SK-N-SH treated with all-trans-retinoic acid at 6 μM for 48 hours (cell line): ENCODE measurements around the gene DOLK.
A peak's percentile ranks its signal among the peaks of the same experiment; 100 is the strongest.

Experiments used
- ATAC-seq: fragments of 200-7000 bp; cut with Tn5 transposase; 3 replicates; pipeline ENCODE4 v1.9.1; 2020; ENCODE audit warnings: mild to moderate bottlenecking, moderate library complexity
- ARNTL ChIP-seq: fragments of 450-650 bp; formaldehyde crosslinking; IDR thresholded peaks from 2 replicates; pipeline ENCODE4 v1.5.0; 2020; ENCODE audit warnings: low read depth, mild to moderate bottlenecking, moderate library complexity, borderline replicate concordance
- BACH2 ChIP-seq: fragments of 250-450 bp; sonication (Bioruptor Pico); IDR thresholded peaks from 2 replicates; pipeline ENCODE4 v1.9.0; 2021; ENCODE audit warnings: mild to moderate bottlenecking, borderline replicate concordance
- CREB5 ChIP-seq: fragments of 250-450 bp; sonication (Bioruptor Pico); IDR thresholded peaks from 2 replicates; pipeline ENCODE4 v1.5.1; 2020; ENCODE audit warnings: low read depth, mild to moderate bottlenecking, moderate library complexity
- CSDC2 ChIP-seq: fragments of 250-450 bp; sonication (Bioruptor Pico); IDR thresholded peaks from 2 replicates; pipeline ENCODE4 v1.5.0; 2020; ENCODE audit warnings: mild to moderate bottlenecking, moderate library complexity
- ESRRG ChIP-seq: fragments of 250-450 bp; sonication (Bioruptor Pico); IDR thresholded peaks from 2 replicates; pipeline ENCODE4 v1.6.1; 2021; ENCODE audit warnings: mild to moderate bottlenecking
- GLIS3 ChIP-seq: fragments of 250-450 bp; sonication (Bioruptor Pico); IDR thresholded peaks from 2 replicates; pipeline ENCODE4 v1.5.0; 2020; ENCODE audit warnings: mild to moderate bottlenecking, moderate library complexity
- ISL1 ChIP-seq: fragments of 250-450 bp; sonication (Bioruptor Pico); IDR thresholded peaks from 2 replicates; pipeline ENCODE4 v2.1.2; 2022; ENCODE audit warnings: mild to moderate bottlenecking, moderate library complexity
- OSR1 ChIP-seq: fragments of 250-450 bp; sonication (Bioruptor Pico); IDR thresholded peaks from 2 replicates; pipeline ENCODE4 v1.8.0; 2022; ENCODE audit warnings: moderate library complexity, mild to moderate bottlenecking, inconsistent platforms
- PATZ1 ChIP-seq: fragments of 250-450 bp; sonication (Bioruptor Pico); IDR thresholded peaks from 2 replicates; pipeline ENCODE4 v1.8.0; 2020; ENCODE audit warnings: mild to moderate bottlenecking, moderate library complexity, borderline replicate concordance
- POU6F1 ChIP-seq: fragments of 250-450 bp; sonication (Bioruptor Pico); IDR thresholded peaks from 2 replicates; pipeline ENCODE4 v1.8.0; 2021; ENCODE audit warnings: low read depth, mild to moderate bottlenecking, moderate library complexity, borderline replicate concordance
- PPARA ChIP-seq: fragments of 250-450 bp; sonication (Bioruptor Pico); IDR thresholded peaks from 2 replicates; pipeline ENCODE4 v1.5.0; 2020; ENCODE audit warnings: mild to moderate bottlenecking, borderline replicate concordance
- RARB ChIP-seq: fragments of 250-450 bp; sonication (Bioruptor Pico); IDR thresholded peaks from 2 replicates; pipeline ENCODE4 v1.8.0; 2021; ENCODE audit warnings: mild to moderate bottlenecking, moderate library complexity
- SNAI2 ChIP-seq: fragments of 250-450 bp; sonication (Bioruptor Pico); IDR thresholded peaks from 2 replicates; pipeline ENCODE4 v1.5.0; 2020; ENCODE audit warnings: mild to moderate bottlenecking, moderate library complexity
- TCF4 ChIP-seq: fragments of 250-450 bp; sonication (Bioruptor Pico); IDR thresholded peaks from 2 replicates; pipeline ENCODE4 v1.8.0; 2021; ENCODE audit warnings: mild to moderate bottlenecking, moderate library complexity, borderline replicate concordance
- TOX ChIP-seq: fragments of 250-450 bp; sonication (Bioruptor Pico); IDR thresholded peaks from 2 replicates; pipeline ENCODE4 v1.8.0; 2021; ENCODE audit warnings: mild to moderate bottlenecking, moderate library complexity, borderline replicate concordance
- ZC3H10 ChIP-seq: fragments of 250-450 bp; sonication (Bioruptor Pico); IDR thresholded peaks from 2 replicates; pipeline ENCODE4 v1.5.1; 2021; ENCODE audit warnings: mild to moderate bottlenecking, moderate library complexity
- ZFP3 ChIP-seq: fragments of 250-450 bp; sonication (Bioruptor Pico); IDR thresholded peaks from 2 replicates; pipeline ENCODE4 v1.5.0; 2020; ENCODE audit warnings: mild to moderate bottlenecking, moderate library complexity
- ZFP30 ChIP-seq: fragments of 450-650 bp; formaldehyde crosslinking; IDR thresholded peaks from 2 replicates; pipeline ENCODE4 v1.5.0; 2022; ENCODE audit warnings: mild to moderate bottlenecking, moderate library complexity
- ZNF565 ChIP-seq: fragments of 450-650 bp; formaldehyde crosslinking; conservative IDR thresholded peaks from 2 replicates; pipeline ENCODE4 v1.5.0; 2020; ENCODE audit warnings: low read depth, mild to moderate bottlenecking, moderate library complexity
- ZNF70 ChIP-seq: fragments of 450-650 bp; formaldehyde crosslinking; IDR thresholded peaks from 2 replicates; pipeline ENCODE4 v1.5.0; 2020; ENCODE audit warnings: mild to moderate bottlenecking, moderate library complexity
- ZNF8 ChIP-seq: fragments of 450-650 bp; formaldehyde crosslinking; IDR thresholded peaks from 2 replicates; pipeline ENCODE4 v1.5.0; 2020; ENCODE audit warnings: mild to moderate bottlenecking, moderate library complexity
- TF ChIP-seq, protein P1 (sequence below): fragments of 250-450 bp; sonication (Bioruptor Pico); IDR thresholded peaks from 2 replicates; pipeline ENCODE4 v1.5.1; 2021; ENCODE audit warnings: mild to moderate bottlenecking, moderate library complexity

Gene DOLK

DNA sequence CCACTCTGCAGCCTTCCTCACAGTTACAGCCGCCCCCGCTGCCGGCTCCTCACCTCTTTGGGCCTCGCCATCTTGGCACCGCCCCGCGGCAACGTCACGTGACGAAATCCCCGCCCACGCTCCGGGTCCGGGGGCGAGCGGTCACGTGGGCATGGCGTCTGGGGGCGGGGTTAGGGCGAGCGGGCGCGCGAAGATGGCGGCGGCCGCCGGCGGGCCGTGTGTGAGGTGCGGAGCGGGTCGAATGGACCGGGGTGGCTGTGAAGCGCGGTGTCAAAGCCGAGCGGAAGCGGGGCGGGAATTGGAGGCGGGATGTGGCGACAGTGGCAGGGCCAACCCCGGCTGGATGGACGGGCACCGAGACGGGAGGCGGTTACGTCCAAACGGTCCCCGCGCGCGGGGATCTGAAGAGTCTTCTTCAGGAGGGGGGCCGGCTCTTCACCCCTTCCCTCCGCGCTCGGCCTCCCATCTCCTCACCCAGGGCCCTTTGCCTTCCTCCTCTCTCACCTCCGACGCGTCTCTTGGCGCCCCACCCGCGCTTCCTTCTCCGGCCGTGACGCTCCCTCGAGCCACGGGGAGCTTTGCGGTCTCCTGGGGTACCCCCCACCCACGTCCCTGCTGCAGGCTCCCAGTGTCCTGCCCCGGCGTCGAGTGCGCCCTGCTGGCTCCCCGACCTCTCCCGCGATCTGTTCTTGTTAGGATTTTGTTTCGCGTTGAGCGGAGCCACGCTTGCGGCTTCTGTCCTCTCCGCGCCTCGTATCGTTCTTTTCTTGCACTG, at the start of gene DOLK, which contains the start of gene NUP188:
TSS of gene DOLK (minus strand) at position 77 of the 775 bp plus-strand sequence. CDS start 300 bp downstream, outside the sequence.
TSS of gene NUP188 (plus strand) at position 173 of the 775 bp plus-strand sequence. CDS start at position 194, 21 bp downstream.
- 0 out of 2 replicates have a peak, but pooled peaks have one; percentile 28 for TF ChIP-seq ZFP3
- TF ChIP-seq, protein P1, sequence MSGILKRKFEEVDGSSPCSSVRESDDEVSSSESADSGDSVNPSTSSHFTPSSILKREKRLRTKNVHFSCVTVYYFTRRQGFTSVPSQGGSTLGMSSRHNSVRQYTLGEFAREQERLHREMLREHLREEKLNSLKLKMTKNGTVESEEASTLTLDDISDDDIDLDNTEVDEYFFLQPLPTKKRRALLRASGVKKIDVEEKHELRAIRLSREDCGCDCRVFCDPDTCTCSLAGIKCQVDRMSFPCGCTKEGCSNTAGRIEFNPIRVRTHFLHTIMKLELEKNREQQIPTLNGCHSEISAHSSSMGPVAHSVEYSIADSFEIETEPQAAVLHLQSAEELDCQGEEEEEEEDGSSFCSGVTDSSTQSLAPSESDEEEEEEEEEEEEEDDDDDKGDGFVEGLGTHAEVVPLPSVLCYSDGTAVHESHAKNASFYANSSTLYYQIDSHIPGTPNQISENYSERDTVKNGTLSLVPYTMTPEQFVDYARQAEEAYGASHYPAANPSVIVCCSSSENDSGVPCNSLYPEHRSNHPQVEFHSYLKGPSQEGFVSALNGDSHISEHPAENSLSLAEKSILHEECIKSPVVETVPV (CRISPR knock-in tag) = no peak
- no peak for TF ChIP-seq ZC3H10 (CRISPR knock-in tag)
- TF ChIP-seq PATZ1 = 0 out of 2 replicates have a peak, but pooled peaks have one; percentile 10
- no peak for TF ChIP-seq TOX (CRISPR knock-in tag)
- peak; percentile 83 for ATAC-seq

DNA sequence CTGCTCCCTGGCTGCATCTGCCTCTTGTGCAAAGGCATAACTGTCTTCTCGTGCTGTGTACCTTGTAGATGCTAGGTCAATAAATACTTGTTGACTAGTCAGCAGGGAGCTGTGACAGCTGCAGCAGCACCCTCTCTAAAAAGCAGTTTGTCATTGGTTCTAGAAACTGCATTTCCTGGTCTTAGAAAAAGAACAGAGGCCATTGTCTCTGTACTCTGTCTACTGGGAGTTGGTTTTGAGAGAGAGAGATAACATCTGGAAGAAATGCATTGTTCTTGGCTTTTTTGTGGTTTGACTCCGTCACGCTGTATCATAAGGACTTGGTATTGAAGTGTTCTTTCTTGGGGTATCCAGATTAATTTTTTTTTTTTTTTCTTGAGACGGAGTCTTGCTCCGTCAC, 48.4 kb upstream of the DOLK start:
- no peak for TF ChIP-seq ISL1 (CRISPR knock-in tag)
- TF ChIP-seq POU6F1 = no peak
- TF ChIP-seq TCF4 (CRISPR knock-in tag) = no peak
- no peak for TF ChIP-seq ZC3H10 (CRISPR knock-in tag)
- no peak for TF ChIP-seq ESRRG (CRISPR knock-in tag)
- no peak for TF ChIP-seq PPARA (CRISPR knock-in tag)
- no peak for TF ChIP-seq CREB5 (CRISPR knock-in tag)
- no peak for TF ChIP-seq OSR1 (CRISPR knock-in tag)
- TF ChIP-seq ZFP30 = no peak
- no peak for TF ChIP-seq ZNF70 (CRISPR knock-in tag)
- TF ChIP-seq ZNF565 (CRISPR knock-in tag) = no peak
- no peak for TF ChIP-seq GLIS3 (CRISPR knock-in tag)
- no peak for TF ChIP-seq CSDC2
- TF ChIP-seq BACH2 (CRISPR knock-in tag) = no peak
- no peak for TF ChIP-seq ZNF8 (CRISPR knock-in tag)
- no peak for TF ChIP-seq ARNTL (CRISPR knock-in tag)
- TF ChIP-seq, protein P1 (CRISPR knock-in tag) = no peak
- TF ChIP-seq RARB (CRISPR knock-in tag) = no peak
- TF ChIP-seq SNAI2 (CRISPR knock-in tag) = no peak

GRCh38 chr9:128992995-128993394, 45.6 kb upstream of the DOLK start:
- ATAC-seq = peak; percentile 72; the same call in 2 of the 3 replicates
- no peak for TF ChIP-seq ZC3H10 (CRISPR knock-in tag)
- TF ChIP-seq ZNF8 (CRISPR knock-in tag) = no peak
- no peak for TF ChIP-seq OSR1 (CRISPR knock-in tag)
- TF ChIP-seq CREB5 (CRISPR knock-in tag) = no peak
- no peak for TF ChIP-seq ZFP30
- no peak for TF ChIP-seq ISL1 (CRISPR knock-in tag)
- no peak for TF ChIP-seq ARNTL (CRISPR knock-in tag)
- no peak for TF ChIP-seq PATZ1
- TF ChIP-seq BACH2 (CRISPR knock-in tag) = no peak
- TF ChIP-seq, all 23 proteins: peak for 0

More for the DNA sequence above, 48.4 kb upstream of the DOLK start:
- no peak for ATAC-seq
